ENCODE results near the gene FAM136A. TPM values are rescaled to one million over a fixed set of nuclear protein-coding genes. Genes with fewer than 3 reads are reported as not detected.

Gene FAM136A
- total RNA-seq, 1 experiment from 2014 or later: 53.4 TPM

GRCh38 chr2:70330476-70330875 lies 28.6 kb upstream of the FAM136A start:
- DNase-seq (ENCODE audit: low read depth, low spot score) (no peak), ATAC-seq (0 out of 2 replicates have a peak, but pooled peaks have one; percentile 15)
- Histone ChIP-seq H3K36me3 (ENCODE audit: control insufficient read depth, insufficient read depth, low read length) (no peaks in the 10 kb centered on the region), H3K9me3 (ENCODE audit: control insufficient read depth, insufficient read depth, low read depth, low read length) (no peaks in the 10 kb centered on the region), H3K4me1 (ENCODE audit: control insufficient read depth, insufficient read depth, low read length) (peaks cover 4% of the 10 kb centered on the region; the same call in 1 of the 2 replicates), H3K27me3 (ENCODE audit: control insufficient read depth, insufficient read depth, low read length) (no peaks in the 10 kb centered on the region), H3K4me3 (ENCODE audit: low read depth in 2 of 2, low read length in 2 of 2) (no peak overlapping the region), H3K27ac (ENCODE audit: low read length) (no peak overlapping the region)
- BruUV-seq (replicated peaks): no TSS peak
- POLR2A ChIA-PET: no interaction called here
- no peak for TF ChIP-seq TCF7L2 (IDR thresholded peaks at IDR 0.05; ENCODE audit: low read depth, low read length)
- CTCF ChIA-PET: no interaction called here
- in situ Hi-C loops (cut with HindIII; ENCODE audit: low pct_unique_long_range_greater_than_20kb, low sequenced_read_pairs) (no loop called here), intact Hi-C loops (cut with micrococcal nuclease; ENCODE audit: unreplicated experiment) (no loop called here)

GRCh38 chr2:70328921-70329561 lies 27.2 kb upstream of the FAM136A start:
- peaks cover 4% of the 10 kb centered on the region; the same call in 1 of the 2 replicates for H3K4me1 ChIP-seq (ENCODE audit: control insufficient read depth, insufficient read depth, low read length)
- no peak overlapping the region for H3K27ac ChIP-seq (ENCODE audit: low read length)
- BruUV-seq (replicated peaks): no TSS peak
- no peaks in the 10 kb centered on the region for H3K36me3 ChIP-seq (ENCODE audit: control insufficient read depth, insufficient read depth, low read length)
- ChIA-PET CTCF (no interaction called here), POLR2A (interaction anchor here (0.6 kb wide), 2 partner anchors 35 to 377 kb away, joined by 3 read pairs; partner anchors contain the start of gene SNRPG)
- peak; percentile 12 for DNase-seq (ENCODE audit: low read depth, low spot score)
- H3K27me3 ChIP-seq (ENCODE audit: control insufficient read depth, insufficient read depth, low read length): no peaks in the 10 kb centered on the region
- intact Hi-C loops (cut with micrococcal nuclease; ENCODE audit: unreplicated experiment) (no loop called here), in situ Hi-C loops (cut with HindIII; ENCODE audit: low pct_unique_long_range_greater_than_20kb, low sequenced_read_pairs) (no loop called here)
- TF ChIP-seq POLR2AphosphoS5 (IDR thresholded peaks at IDR 0.05; ENCODE audit: low read depth, low read length): no peak
- no peak for TF ChIP-seq TCF7L2 (IDR thresholded peaks at IDR 0.05; ENCODE audit: low read depth, low read length)
- TF ChIP-seq REST (IDR thresholded peaks at IDR 0.05; ENCODE audit: insufficient read depth in 1 of 2, low read depth in 2 of 2, low read length in 1 of 2): no peak
- no peak for TF ChIP-seq CTCF (IDR thresholded peaks at IDR 0.05)
- no peak for TF ChIP-seq SIN3A (IDR thresholded peaks at IDR 0.05; ENCODE audit: borderline replicate concordance, insufficient read depth, low read depth, low read length)
- no peaks in the 10 kb centered on the region for H3K9me3 ChIP-seq (ENCODE audit: control insufficient read depth, insufficient read depth, low read depth, low read length)
- no peak overlapping the region for H3K4me3 ChIP-seq (ENCODE audit: low read depth in 2 of 2, low read length in 2 of 2)
- ATAC-seq: peak; percentile 60

- DNase-seq (ENCODE audit: low read depth, low spot score): no peak
- Histone ChIP-seq H3K27me3 (ENCODE audit: control insufficient read depth, insufficient read depth, low read length) (no peaks in the 10 kb centered on the region), H3K4me1 (ENCODE audit: control insufficient read depth, insufficient read depth, low read length) (peaks cover 4% of the 10 kb centered on the region; the same call in 1 of the 2 replicates), H3K4me3 (ENCODE audit: low read depth in 2 of 2, low read length in 2 of 2) (no peak overlapping the region), H3K27ac (ENCODE audit: low read length) (no peak overlapping the region), H3K36me3 (ENCODE audit: control insufficient read depth, insufficient read depth, low read length) (no peaks in the 10 kb centered on the region), H3K9me3 (ENCODE audit: control insufficient read depth, insufficient read depth, low read depth, low read length) (no peaks in the 10 kb centered on the region)
- TF ChIP-seq REST (IDR thresholded peaks at IDR 0.05; ENCODE audit: insufficient read depth in 1 of 2, low read depth in 2 of 2, low read length in 1 of 2) (no peak), CTCF (IDR thresholded peaks at IDR 0.05) (no peak), SIN3A (IDR thresholded peaks at IDR 0.05; ENCODE audit: borderline replicate concordance, insufficient read depth, low read depth, low read length) (no peak), POLR2AphosphoS5 (IDR thresholded peaks at IDR 0.05; ENCODE audit: low read depth, low read length) (no peak), TCF7L2 (IDR thresholded peaks at IDR 0.05; ENCODE audit: low read depth, low read length) (no peak)
- ChIA-PET CTCF (no interaction called here), POLR2A (no interaction called here)
- intact Hi-C loops (cut with micrococcal nuclease; ENCODE audit: unreplicated experiment): no loop called here
- in situ Hi-C loops (cut with HindIII; ENCODE audit: low pct_unique_long_range_greater_than_20kb, low sequenced_read_pairs): no loop called here
- no TSS peak for BruUV-seq (replicated peaks)
- ATAC-seq: no peak
Observed at GRCh38 chr2:70325875-70326274, 24.0 kb upstream of the FAM136A start.

Measured in Panc1 (cell line).